Stimulated activated CD4-positive, alpha-beta T cell treated with anti-CD3 and anti-CD28 coated beads, Interleukin-2, amount 100 ng/mL, for 4 hours (primary cell): ENCODE results near the gene MT2A.

Source experiments
- DNase-seq: peaks from one replicate; pipeline ENCODE4 v3.0.0-alpha.2; 2020; ENCODE audit warnings: low read depth

The MT2A gene

GRCh38 chr16:56639045-56639444 is 30.7 kb downstream of the MT2A start:
- DNase-seq, result no peak

- DNase-seq, result no peak
These were observed 31.7 kb downstream of the MT2A start for GRCh38 chr16:56640076-56640475.

- DNase-seq, result no peak
These were observed 32.8 kb downstream of the MT2A start for GRCh38 chr16:56641166-56641565.

DNA sequence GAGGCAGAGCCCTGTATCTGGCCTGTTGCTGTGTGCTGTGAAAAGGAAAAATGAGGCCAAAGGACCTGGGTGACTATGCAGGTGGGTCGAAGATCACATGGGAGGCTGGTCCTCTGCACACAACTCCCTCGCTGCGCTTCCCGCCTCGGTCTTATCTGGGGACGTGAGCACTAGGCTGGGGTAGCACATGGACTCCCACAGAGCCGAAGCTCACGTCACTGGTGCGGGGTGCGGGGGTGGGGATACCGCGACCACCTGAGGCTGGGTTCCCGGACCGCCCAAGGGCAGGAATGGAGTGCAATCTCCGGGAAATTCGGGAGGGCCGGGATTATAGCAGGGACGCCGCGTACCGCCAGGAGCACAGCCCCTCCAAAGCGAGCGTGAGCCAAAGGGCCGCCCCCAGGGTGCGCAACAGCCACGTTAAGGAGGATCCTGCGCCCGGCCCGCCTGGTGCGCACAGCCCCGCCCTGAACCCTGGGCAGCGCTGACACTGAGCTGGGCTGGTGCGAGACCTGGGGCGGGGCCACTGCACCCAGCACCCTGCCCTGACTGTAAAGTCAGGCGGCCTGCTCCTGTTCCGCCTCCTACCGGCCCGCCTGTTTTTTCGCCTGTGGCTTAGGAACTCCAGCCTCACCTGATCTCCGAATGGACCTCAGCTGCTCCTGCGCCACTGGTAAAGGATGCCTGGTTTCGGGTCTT is 34.8 kb downstream of the MT2A start:
- peak; percentile 50 for DNase-seq

GRCh38 chr16:56643833-56644232 is 35.4 kb downstream of the MT2A start:
- no peak for DNase-seq

GRCh38 chr16:56645311-56645710 is 36.9 kb downstream of the MT2A start:
- DNase-seq, result no peak

DNA sequence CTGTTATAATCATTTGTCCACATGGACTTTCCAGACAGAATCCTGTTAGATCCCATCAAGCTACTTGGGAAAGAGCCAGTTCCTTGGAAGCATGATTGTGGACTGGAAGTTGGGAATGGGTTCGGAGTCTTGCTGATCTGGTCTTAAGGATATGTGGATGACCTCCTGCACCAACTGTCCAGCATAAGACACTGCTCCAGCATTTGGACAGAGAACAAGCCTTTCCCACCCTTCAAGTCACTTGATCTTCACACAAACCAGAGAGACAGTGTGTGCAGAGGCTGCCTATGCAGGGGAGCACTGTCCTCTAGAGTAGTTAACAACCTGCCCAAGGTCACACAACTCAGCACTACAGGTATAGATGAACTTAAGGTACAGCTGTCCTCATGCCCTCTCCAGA is 37.5 kb downstream of the MT2A start:
- DNase-seq, result no peak

DNA sequence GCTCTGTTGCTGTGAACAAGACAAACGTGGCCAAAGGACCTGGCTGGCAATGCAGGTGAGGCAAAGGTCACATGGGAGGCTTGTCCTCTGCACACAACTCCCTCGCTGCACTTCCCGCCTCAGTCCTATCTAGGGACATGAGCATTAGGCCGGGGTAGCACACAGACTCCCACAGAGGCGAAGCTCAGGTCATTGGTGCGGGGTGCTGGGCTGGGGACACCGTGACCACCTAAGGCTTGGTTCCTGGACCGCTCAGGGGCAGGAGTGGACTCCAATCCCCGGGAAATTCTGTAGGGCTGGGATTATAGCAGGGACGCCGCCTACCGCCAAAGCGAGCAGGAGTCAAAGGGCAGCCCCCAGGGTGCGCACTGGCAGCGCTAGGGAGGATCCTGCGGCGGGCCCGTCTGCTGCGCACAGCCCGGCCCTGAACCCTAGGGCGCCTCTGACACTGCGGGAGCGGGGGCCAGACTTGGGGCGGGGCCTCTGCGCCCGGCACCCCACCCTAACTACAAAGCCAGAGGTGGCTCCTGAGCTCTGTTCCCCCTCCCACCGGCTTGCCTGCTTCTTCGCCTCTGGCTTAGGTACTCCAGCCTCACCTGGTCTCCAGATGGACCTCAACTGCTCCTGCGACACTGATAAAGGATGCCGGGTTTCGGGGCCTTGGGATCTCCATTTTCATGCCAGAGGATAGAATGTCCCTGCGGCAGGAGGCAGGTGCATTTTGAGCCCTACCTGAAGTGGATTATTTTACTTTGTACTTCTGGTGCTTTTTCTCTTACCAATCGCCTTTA is 39.5 kb downstream of the MT2A start:
- no peak for DNase-seq

DNA sequence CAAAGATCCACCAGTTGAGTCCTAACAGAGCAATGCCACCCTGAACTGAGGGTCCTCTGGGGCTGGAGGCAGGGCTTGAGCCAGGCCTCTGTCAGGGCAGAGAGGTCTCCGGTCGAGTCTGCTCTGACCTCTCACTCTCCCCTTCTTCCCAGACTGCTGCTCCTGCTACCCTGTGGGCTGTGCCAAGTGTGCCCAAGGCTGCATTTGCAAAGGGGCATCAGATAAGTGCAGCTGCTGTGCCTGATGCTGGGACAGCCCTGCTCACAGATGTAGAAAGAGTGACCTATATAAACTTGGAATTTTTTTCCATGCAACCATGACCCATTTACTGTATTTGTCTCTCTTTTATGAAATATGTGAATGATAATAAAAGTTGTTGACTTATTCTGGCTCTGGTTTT is 40.9 kb downstream of the MT2A start:
- no peak for DNase-seq

DNA sequence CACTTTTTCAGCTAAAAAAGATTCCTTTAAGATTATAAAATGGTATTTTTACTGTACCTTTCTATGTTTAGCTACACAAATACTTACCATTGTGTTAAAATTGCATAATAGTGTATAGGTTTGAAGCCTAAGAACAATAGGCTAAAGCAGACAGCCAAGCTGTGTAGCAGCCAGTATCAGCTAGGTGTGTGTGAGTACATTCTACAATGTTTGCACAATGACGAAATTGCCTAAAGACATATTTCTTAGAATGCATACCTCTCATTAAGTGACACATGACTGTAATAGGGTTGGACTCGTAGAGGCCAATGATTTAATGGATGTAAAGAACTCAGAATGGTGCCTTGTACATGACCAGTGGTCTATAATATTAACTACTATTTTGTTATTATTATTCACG is 41.4 kb downstream of the MT2A start:
- no peak for DNase-seq

DNA sequence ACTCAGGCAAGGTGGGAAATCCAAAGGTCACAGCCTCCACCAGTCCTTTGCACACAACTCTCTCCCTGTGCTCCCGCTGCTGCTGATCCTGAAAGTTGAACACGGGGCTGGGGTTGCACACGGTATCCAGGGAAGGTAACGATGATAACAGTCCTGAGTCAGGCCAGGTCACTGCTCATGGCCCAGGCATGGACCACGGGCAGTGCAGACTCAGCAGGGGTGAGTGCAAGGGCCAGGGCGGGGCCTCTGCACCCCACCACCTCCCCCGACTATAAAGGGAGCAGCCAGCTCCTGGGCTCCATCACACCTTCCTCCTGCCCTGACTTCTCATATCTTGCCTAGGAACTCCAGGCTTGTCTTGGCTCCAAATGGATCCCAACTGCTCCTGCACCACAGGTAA is 43.2 kb downstream of the MT2A start, which contains the start of gene MT1B:
TSS of gene MT1B (plus strand) at position 301 of the 400 bp plus-strand sequence. CDS start at position 369, 68 bp downstream.
- DNase-seq, result no peak

GRCh38 chr16:56652600-56652999 is 44.2 kb downstream of the MT2A start:
- DNase-seq, result no peak

DNA sequence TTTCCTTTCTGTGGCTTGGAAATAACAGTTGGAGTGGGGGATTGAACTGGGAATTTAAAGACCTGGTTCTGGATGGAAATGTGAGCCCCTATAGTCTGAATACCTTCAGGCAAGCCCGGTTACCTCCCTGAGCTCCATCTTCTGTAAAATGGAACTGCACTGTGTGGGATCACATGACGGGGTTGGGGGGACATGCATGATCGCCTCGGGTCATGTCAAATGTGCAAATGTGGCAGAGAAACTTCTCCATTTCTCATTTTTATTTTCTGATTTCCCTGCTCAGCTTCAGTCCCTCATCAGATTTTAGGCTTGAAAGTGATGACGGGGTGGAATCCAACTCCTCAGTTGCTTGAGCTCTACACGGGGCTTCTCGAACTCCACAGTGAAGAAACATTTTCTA is 44.8 kb downstream of the MT2A start:
- DNase-seq, result no peak

- DNase-seq, result peak; percentile 44
These were observed 49.4 kb downstream of the MT2A start, which contains the start of gene MT1F for GRCh38 chr16:56657555-56658326. Gene MT1F (plus strand): TSS chr16:56657959. CDS start chr16:56658059, 100 bp downstream.

DNA sequence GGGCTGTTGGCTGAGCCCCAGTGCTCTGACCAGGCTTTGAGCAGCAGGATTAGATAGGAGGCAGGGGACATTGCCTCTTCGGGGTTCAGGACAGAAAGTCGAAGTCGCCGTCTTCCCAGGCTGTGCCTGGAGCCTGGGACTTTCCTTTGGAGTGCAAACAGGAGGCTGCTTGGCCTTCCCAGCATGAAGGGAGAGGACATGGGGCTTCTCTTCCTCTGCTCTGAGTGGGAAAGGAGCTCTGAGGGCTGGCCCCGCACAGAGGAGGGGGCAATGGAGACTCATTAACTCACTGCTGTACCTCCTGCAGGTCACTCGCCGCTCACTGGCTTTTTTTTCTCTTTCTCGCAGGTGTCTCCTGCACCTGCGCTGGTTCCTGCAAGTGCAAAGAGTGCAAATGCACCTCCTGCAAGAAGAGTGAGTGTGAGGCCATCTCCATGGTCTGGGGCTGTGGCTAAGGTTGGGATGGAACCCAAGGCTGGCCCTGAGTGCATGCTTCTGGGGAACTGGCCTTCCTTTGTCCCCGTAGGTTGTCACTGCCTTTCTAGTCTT is 50.0 kb downstream of the MT2A start:
- DNase-seq, result no peak
